GM10847 (cell line): ENCODE measurements around the gene NETO1.

Source experiments
- POLR2A ChIP-seq: IDR thresholded peaks from 2 replicates; pipeline ENCODE4 v1.6.1; 2011; ENCODE audit not compliant: insufficient read length; ENCODE audit errors: extremely low read depth

Gene NETO1

GRCh38 chr18:72863754-72864153, 4.0 kb downstream of the NETO1 start:
- TF ChIP-seq POLR2A: no peak

GRCh38 chr18:72859088-72859487, 8.7 kb downstream of the NETO1 start:
- TF ChIP-seq POLR2A: no peak

DNA sequence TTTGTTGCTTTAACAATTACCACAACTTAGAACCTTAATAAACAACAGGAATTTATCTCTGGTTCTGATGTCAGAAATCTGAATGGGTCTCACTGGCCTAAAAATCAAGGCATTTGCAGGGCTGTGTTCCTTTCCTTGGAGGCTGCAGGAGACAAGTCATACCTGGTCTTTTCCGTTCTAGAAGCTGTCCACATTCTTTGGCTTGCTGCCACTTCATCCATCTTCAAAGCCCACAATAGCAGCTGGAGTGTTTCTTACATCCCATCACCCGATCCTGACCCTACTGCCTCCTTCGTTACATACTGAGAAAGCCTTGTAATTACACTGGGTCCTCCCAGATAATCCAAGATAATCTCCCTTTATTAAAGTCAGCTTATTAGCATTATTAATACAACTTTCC, 18.1 kb downstream of the NETO1 start:
- no peak for TF ChIP-seq POLR2A

DNA sequence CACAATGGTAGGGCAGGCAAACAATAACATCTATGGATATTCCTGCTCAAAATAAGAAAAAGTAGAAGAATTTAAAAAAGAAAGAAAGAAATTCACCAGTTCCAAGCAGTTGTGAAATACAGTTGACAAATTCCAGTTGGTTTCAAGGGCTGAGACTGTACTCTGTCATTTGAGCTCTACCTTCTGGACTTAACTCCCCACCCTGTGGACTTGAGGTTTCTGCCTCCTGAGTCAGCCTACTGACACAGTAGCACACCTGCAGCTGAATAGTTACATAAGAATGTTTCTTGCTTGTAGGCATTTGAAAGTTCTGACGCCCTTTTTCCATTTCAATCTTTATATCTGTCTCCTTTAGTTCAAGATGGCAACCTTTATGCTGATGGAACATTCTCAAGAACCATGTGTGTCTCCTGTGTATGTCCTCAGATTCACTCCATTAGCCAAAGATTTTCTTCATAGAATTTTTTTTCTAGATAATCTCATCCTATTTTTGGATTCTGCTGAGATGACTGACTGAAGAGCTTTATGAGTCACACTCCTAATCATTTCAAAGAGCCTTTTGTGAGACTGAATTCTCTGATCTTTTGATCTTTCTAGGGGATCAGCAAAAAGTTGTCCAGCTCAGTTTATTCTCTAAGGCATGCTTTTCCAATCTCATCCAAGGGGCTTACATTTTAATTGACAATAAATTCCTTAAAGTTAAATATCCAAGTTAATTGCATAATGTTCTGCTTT, 19.1 kb downstream of the NETO1 start:
- TF ChIP-seq POLR2A: no peak

- TF ChIP-seq POLR2A: no peak
These were observed 20.0 kb downstream of the NETO1 start for GRCh38 chr18:72847771-72848170.

DNA sequence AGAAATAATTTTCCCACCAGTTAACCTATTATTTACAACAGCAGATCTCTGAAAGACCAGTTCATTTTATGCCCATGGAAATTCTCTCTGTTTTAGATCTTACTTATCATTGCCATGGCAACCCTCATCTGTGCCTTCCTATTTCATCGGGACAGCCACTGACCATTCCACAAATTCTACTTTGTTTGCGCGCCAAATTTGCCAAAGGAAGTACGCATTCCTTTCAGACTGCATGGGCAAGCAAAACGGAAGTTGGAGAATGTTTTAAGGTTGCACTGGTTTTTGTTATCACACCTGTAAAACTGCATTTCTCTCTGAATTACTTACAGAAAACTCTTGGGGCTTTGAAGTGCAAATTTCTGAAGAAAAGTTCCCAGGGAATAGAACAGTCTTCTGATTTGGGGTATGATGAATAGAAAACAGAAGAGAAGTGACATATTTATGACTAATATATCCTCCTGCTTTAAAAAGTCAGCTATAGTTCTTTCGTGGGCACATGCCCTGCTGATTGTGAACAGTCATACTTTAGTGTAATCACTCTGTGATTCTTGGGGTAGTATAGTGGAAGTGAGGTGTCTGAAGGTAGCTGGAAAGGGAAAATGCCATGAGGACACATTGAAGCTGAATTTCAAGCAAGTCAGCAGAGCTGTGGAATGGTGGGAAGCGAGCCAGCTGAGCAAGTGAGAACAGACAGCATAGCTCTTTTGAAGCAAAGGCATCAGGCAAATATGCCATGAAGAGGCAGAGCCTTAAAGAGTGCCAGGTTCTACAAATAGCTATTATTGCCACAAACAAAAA, 20.9 kb downstream of the NETO1 start:
- no peak for TF ChIP-seq POLR2A

DNA sequence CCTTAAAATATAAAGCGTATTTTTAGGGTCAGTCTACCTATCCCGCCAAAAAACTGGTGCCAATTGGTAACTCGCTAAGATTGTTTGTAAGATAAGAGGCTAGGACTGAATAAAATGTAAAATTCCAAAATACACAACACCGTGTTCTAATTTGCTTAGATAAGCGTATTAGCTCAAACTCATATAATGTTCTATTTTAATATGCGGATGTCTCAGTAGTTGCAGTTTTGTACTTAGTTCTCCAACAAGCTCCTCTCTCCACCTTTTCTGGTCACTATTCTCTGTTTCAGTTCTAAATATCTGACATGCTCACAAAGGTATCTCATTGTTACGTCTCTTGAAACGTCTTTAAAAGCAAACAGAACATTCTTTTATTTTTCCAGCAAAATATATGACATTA, 24.0 kb downstream of the NETO1 start:
- TF ChIP-seq POLR2A: no peak

GRCh38 chr18:72840109-72840508, 27.7 kb downstream of the NETO1 start:
- TF ChIP-seq POLR2A: no peak

GRCh38 chr18:72834731-72835130, 33.1 kb downstream of the NETO1 start:
- TF ChIP-seq POLR2A: no peak

- no peak for TF ChIP-seq POLR2A
These were observed 34.3 kb downstream of the NETO1 start for GRCh38 chr18:72833471-72833870.

GRCh38 chr18:72830109-72830508, 37.7 kb downstream of the NETO1 start:
- no peak for TF ChIP-seq POLR2A

DNA sequence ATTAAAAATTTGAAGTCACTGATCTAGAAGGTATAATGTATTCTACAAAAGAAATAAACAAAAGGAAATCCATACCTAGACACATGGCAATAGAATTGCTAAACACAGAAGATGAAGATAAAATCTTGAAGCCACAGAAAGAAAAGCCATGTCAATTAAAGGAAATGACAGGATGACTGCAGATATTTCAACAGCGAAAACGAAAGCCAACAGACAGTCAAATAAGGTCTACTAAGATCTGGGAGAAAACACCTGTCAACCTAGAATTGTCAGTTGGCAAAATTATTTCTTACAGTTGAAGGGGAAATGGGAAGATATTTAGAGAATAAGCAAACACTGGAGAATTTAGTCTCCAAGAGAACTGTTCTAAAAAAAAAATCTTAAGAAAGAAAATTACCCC, 39.2 kb downstream of the NETO1 start:
- TF ChIP-seq POLR2A: no peak

GRCh38 chr18:72826736-72827135, 41.1 kb downstream of the NETO1 start:
- TF ChIP-seq POLR2A: no peak

DNA sequence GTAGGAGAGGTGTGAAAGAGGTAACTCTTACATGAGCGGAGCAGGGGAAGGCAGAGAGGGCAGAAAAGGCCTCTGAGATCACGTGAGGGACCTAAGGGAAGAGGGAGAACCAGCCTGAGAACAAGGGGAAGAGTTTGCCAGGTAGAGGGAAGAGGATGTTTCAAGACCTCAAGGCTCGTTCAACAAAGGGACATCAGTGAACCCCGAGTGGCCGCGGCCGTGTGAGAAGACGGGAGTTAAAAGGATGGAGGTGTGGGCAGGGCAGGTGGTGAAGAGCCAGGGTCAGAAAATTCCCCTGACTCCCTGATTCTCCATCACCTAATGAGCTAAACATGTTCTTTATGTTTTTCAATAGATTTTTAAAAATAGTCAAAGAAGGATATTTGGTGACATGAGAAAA, 44.4 kb downstream of the NETO1 start:
- no peak for TF ChIP-seq POLR2A

GRCh38 chr18:72822202-72822601, 45.6 kb downstream of the NETO1 start:
- TF ChIP-seq POLR2A: no peak

- TF ChIP-seq POLR2A: no peak
These were observed 47.2 kb downstream of the NETO1 start for GRCh38 chr18:72820571-72820970.

DNA sequence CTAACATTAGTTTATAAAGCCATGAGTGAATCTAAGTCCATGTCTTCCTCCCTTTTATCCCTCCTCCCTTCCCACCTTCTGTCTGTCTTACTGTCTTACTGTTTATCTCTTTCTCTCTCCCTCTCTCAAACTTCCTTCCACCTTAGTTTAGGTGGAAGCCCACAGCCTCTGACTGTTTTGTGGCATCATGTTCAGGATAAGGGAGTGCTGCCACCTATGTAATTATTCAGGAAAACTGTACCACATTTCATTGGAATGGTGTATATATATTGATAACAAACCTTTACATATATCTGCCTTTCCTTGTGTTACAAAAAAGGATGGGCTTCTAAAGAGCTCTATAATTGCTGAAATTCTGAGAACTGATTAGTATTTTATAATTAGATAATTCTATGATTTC, 48.7 kb downstream of the NETO1 start:
- TF ChIP-seq POLR2A: no peak

DNA sequence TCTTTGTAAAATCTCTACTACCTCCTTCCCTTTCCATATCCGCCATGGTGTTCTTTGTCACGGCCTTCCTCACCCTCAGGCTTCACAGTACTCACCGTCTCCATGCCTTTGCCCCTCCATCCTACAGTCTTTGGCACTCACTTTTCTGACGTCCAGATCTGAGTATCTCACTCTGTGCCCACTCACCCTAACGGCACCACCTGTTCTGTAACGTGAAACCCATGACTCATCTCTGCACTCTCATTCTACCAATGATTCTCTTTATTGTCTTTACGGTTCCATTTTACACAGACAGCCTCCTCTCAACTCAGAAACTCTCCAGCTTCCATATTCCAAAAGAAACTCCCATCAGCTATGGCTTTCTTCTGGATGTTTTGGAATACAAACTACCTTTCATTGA, 56.7 kb downstream of the NETO1 start:
- TF ChIP-seq POLR2A: no peak
